OCI-LY7 (cell line): ENCODE measurements around the gene PRKAB1.

ENCODE experiments used
- EZH2phosphoT487 ChIP-seq: fragments of 200-600 bp; sonication (generic); IDR thresholded peaks from 2 replicates; pipeline ENCODE4 v1.6.1; 2018; ENCODE audit warnings: low read depth, borderline replicate concordance, mild to moderate bottlenecking, mixed run types, antibody characterized with exemption, low read length, moderate library complexity, mixed read lengths
- TF ChIP-seq, protein P1 (sequence below): fragments of 200-600 bp; sonication (generic); conservative IDR thresholded peaks from 2 replicates; pipeline ENCODE4 v1.5.1; 2014; ENCODE audit warnings: mild to moderate bottlenecking, antibody characterized with exemption, low read length, moderate library complexity, mixed read lengths

DNA sequence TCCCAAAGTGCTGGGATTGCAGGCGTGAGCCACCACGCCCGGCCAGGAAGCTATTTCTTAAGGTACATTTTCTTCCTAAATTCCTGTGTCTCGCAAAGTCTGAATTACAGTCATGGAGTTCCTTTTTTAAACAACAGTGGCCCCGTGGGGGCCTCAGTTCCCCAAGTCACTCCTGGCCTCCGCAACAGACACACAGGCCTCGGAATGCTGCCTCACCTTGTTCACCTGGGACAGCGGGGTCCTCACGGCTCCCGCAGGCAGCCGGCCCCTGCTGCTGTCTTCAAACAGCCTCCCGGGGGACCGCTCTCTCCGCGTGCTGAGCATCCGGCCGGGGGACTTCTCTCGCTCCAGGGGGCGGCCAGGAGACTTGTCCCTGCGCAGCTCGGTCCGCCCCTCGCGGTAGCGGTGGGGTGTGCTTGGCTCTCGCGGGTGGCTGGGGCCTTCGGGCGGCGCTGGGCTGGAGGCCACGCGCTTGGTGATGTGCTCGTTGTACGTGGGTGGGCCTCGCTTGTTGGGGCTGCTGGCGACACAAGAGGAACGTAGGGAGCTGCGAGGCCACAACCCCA is 22.1 kb downstream of the PRKAB1 start:
- TF ChIP-seq, protein P1, sequence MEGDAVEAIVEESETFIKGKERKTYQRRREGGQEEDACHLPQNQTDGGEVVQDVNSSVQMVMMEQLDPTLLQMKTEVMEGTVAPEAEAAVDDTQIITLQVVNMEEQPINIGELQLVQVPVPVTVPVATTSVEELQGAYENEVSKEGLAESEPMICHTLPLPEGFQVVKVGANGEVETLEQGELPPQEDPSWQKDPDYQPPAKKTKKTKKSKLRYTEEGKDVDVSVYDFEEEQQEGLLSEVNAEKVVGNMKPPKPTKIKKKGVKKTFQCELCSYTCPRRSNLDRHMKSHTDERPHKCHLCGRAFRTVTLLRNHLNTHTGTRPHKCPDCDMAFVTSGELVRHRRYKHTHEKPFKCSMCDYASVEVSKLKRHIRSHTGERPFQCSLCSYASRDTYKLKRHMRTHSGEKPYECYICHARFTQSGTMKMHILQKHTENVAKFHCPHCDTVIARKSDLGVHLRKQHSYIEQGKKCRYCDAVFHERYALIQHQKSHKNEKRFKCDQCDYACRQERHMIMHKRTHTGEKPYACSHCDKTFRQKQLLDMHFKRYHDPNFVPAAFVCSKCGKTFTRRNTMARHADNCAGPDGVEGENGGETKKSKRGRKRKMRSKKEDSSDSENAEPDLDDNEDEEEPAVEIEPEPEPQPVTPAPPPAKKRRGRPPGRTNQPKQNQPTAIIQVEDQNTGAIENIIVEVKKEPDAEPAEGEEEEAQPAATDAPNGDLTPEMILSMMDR: no peak
- TF ChIP-seq EZH2phosphoT487: no peak
